ENCODE measurements around the gene PRMT5.

DNA sequence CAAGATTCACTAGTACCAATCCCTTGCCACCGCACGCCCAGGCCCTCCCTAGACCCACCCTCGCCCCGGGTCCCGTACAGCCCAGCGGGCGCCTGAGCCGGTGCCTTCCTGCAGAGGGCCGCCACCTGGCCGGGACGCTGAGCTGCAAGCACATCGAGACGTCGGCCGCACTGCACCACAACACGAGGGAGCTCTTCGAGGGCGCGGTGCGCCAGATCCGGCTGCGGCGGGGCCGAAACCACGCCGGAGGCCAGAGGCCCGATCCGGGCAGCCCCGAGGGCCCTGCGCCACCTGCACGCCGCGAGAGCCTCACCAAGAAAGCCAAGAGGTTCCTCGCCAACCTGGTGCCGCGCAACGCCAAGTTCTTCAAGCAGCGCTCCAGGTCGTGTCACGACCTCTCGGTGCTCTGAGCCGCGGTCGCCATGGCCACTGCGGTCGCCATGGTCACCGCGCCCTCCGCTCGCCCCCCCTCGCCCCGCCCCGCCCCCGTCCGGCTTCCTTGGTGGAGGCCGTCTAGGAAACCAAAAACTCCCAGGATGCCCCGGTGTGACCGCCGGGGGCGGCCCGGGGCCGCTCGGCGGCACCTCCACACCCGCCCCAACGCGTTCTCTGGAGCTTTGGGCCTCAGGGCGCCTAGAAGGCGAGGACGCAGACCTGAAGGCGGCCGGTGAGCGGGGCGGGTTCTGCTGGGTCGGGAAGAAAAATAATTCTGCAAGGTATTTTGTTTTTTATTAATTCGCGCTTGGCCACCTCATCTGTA, 42.5 kb downstream of the PRMT5 start:
- TF ChIP-seq POLR2A (IDR thresholded peaks at IDR 0.05; ENCODE audit: low read length) (peak; percentile 64), GATA1 (IDR thresholded peaks at IDR 0.05; ENCODE audit: low read depth, low read length) (no peak)

Measured in erythroblast (primary cell).